ENCODE data around the gene KRTAP3-2.
A peak's percentile ranks its signal among the peaks of the same experiment; 100 is the strongest.
"Not testable (repeated sequence)": the region's sequence is repeated elsewhere in the genome, so short reads cannot be mapped to it uniquely, and the experiment has no call there.

Gene KRTAP3-2

DNA sequence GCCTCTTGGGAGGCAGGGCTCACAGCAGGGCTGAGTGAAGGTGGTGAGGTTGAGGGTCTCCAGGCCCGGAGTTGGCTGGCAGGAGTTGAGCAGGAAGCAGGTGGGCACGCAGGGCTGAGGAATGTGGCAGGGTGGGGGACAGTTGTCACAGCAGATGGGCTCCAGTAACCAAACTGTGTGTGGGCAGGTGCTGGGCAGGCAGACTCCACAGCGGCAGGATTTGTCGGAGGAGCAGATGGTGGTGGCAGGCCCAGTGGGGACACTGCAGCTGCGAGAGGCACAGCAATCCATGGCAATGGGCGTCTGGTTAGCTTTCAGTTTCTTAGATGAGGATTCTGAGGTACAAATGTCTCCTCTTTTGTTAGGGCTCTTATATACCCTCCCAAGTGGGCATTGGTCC is at the start of gene KRTAP3-2:
TSS of gene KRTAP3-2 (minus strand) at position 344 of the 400 bp plus-strand sequence. CDS start at position 291, 53 bp downstream.
- not testable (repeated sequence) for DNase-seq (ENCODE audit: low read depth)

DNA sequence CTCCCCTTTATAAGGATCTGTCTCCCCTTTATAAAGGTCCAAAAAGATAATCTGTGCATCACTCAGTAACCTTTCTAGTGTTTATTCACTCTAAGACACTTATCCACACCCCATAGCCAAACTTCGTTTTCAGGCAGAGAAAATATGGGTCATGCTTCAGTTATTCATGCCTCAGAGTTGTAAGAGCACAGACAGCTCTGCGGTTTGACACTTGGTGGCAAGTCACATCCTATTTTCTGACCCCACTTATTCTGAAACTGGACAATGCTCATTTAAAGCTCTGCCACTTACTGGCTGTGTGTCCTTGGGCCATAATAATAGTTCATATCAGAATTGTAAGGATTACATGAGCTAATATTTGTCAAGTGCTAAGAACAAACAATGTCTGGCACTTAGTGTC is 49.4 kb upstream of the KRTAP3-2 start:
- peak; percentile 31 for DNase-seq (ENCODE audit: low read depth)

DNA sequence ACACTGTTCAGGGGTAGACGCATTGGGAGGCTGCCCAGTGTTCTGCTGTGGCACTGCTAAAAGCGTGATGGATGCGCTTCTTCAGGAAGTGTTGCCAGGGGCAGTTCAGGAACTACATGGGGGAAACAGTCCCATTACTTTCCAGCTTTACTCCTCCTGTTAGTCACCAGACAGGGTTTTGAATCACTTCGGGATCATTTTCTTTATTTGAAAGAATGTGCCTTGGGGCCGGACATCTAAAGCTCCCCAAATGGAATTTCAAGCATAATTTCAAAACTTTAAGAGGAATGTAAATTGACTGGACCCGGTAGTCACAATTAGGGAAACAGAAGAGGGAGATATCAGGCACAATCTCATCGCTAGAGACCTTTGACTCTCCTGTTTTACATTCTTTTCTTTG is 48.7 kb upstream of the KRTAP3-2 start:
- peak; percentile 41 for DNase-seq (ENCODE audit: low read depth)

DNA sequence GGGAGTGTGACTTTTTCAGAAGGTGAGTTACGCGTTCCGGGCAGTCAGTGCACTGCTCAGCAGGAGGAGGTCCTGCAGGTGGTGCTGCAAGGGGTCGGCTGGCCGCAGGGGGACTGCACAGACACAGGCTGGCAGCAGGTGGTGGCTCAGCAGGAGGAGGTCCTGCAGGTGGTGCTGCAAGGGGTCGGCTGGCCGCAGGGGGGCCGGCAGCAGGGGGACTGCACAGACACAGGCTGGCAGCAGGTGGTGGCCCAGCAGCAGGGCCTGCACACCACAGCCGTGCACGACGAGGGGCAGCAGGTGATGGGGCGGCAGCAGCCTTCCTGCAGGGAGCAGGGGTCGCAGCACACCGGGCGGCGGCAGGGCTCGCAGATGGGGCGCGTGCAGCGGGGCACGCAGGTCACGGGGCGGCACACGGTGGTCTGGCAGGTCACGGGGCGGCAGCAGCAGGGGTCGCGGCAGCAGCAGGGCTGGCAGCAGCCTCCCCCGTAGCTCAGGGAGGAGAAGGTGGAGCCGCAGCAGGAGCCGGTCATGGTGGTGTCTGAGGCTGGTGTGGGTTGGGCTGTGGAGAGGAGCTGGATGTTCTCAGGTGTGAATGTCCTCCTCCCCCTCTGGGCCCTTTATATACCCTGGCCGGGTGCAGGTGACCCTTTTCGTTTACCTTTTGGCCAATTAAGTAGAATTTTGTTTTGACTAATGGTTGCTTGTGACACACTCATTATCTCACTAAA is 47.2 kb upstream of the KRTAP3-2 start, which contains the start of gene KRTAP2-1:
TSS of gene KRTAP2-1 (minus strand) at position 582 of the 731 bp plus-strand sequence. CDS start at position 533, 49 bp downstream.
- DNase-seq (ENCODE audit: low read depth) = not testable (repeated sequence)

DNA sequence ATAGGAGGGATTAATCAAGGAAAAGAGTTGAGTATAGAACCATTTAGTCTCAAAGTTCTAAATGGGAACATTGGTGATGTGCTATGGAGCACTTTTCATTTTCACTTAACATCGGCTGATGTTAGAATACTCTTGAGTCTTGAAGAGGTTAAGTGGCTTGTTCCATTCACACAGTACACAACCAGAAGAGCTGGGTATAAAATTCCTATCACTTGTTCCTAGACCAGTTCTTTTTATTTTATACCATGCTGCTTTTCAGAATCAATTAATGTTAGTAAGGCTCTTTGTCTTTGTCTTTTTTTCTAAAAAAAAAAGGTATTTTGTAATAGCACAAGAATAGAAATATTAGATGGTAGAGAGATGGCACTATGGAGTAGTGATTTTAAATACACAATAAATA is 43.2 kb upstream of the KRTAP3-2 start:
- no peak for DNase-seq (ENCODE audit: low read depth)

DNA sequence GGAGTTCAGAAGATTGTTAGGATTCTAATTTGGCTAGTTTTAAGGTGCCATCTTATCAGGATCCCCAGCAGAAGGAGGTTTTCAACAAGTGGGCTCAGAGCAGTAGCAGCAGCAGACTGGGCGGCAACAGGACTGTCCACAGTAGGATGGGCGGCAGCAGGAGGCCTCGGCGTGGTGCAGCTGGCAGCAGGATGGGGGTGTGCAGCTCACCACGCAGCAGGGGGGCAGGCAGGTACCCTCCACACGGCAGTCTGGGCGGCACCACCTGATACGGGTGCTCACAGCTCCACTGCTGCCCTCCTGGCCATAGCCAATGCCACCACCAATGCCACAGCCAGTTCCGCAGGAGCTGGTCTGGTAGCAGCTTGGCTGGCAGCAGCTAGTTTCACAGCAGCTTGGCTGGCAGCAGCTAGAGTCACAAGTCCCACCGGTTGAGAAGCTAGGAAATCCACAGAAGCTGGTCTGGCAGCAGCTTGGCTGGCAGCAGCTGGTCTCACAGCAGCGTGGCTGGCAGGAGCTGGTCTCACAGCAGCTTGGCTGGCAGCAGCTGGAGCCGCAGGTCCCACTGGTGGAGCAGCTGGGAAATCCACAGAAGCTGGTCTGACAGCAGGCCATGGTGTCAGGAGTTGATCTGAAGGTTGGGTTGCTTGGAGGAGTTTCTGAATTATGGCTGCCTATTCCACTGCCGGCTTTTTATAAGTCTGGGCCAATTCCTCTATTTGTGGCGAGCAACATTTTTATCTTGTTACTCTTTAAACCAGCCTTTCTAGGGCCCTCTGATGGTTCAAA is 41.3 kb upstream of the KRTAP3-2 start, which contains the start of gene KRTAP1-1:
TSS of gene KRTAP1-1 (minus strand) at position 668 of the 789 bp plus-strand sequence. CDS start at position 615, 53 bp downstream.
- DNase-seq (ENCODE audit: low read depth) = peak; percentile 10

DNA sequence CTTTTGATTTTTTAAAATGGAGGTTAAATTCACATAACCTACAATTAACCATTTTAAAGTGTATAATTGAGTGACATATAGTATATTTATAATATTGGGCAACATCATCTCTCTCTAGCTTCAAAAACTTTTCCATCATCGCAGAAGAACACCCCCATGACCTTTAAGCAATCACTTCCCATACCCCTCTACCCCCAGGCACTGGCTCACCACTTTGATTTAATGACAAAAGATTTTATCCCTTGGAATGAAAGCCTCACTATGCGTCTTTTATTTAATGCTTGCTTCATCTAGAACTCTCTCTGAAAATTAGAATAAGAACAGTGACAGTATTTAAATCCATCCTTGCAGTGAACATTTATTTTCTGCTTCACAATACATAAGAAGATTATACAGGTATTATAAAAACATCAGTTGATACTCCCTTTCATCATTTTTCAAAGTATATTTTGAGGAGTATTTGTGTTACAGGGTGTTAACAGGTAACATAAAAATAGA is 38.2 kb upstream of the KRTAP3-2 start:
- DNase-seq (ENCODE audit: low read depth) = no peak

DNA sequence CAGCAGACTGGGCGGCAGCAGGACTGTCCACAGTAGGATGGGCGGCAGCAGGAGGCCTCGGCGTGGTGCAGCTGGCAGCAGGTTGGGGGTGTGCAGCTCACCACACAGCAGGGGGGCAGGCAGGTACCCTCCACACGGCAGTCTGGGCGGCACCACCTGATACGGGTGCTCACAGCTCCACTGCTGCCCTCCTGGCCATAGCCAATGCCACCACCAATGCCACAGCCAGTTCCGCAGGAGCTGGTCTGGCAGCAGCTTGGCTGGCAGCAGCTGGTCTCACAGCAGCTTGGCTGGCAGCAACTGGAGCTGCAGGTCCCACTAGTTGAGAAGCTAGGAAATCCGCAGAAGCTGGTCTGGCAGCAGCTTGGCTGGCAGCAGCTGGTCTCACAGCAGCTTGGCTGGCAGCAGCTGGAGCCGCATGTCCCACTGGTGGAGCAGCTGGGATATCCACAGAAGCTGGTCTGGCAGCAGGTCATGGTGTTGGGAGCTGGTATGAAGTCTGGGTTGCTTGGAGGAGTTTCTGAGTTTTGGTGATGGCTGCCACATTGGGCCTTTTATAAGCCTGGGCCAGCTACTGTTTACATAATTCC is 34.7 kb upstream of the KRTAP3-2 start, which contains the start of gene KRTAP1-3:
TSS of gene KRTAP1-3 (minus strand) at position 529 of the 590 bp plus-strand sequence. CDS start at position 476, 53 bp downstream.
- DNase-seq (ENCODE audit: low read depth) = not testable (repeated sequence)

DNA sequence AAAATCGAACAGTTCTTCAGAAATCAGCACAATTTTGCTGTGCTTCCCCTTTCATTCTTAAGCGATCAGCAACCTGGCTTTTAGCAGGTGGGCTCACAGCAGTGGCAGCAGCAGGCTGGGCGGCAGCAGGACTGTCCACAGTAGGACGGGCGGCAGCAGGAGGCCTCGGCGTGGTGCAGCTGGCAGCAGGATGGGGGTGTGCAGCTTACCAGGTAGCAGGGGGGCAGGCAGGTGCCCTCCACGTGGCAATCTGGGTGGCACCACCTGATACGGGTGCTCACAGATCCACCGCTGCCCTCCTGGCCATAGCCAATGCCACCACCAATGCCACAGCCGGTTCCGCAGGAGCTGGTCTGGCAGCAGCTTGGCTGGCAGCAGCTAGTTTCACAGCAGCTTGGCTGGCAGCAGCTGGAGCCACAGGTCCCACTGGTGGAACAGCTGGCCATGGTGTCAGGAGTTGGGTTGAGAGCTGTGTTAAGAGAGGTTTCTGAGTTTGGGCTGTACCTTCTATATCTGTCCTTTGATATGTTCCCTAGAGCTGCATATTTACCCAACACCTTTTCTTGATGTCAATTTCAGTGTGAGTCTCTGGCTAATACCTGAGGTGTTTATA is 30.0 kb upstream of the KRTAP3-2 start, which contains the start of gene KRTAP1-4:
TSS of gene KRTAP1-4 (minus strand) at position 563 of the 613 bp plus-strand sequence. CDS start at position 446, 117 bp downstream.
- no peak for DNase-seq (ENCODE audit: low read depth)

DNA sequence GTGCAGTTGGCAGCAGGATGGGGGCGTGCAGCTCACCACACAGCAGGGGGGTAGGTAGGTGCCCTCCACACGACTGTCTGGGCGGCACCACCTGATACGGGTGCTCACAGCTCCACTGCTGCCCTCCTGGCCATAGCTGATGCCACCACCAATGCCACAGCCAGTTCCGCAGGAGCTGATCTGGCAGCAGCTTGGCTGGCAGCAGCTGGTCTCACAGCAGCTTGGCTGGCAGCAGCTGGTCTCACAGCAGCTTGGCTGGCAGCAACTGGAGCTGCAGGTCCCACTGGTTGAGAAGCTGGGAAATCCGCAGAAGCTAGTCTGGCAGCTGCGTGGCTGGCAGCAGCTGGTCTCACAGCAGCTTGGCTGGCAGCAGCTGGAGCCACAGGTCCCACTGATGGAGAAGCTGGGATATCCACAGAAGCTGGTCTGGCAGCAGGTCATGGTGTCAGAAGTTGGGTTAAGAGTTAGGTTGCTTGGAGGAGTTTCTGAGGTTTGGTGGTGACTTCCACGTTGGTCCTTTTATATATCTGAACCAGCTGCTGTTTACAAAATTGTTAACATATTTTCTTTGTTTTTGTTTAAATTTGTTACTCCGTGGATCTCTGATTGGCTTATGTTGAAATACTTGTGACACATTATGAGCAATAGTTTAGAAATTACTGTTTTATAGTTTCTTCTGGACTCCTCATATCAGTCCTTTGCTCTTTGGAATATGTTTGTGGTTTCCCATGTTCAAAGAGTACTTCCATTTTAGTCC is 27.2 kb upstream of the KRTAP3-2 start, which contains the start of gene KRTAP1-5:
TSS of gene KRTAP1-5 (minus strand) at position 494 of the 757 bp plus-strand sequence. CDS start at position 441, 53 bp downstream.
- peak; percentile 94 for DNase-seq (ENCODE audit: low read depth)

DNA sequence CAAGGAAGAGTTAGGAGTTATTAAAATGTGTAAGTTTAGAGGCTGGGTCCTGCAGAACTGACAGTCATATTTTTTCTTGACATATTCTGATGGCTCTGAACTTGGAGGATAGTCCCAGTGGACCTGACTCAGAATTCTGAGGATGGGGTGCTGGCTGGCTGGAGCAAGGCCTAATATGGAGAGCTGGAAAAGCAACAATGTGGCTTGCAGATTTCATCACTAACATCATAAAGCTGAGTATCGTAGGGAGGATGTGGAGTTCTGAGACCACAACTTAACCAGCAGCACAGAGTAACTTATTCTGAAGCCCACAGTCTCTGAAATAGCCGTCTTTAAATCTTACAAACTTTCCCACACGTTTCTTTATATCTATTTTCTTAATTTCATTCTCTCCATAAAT is 25.0 kb upstream of the KRTAP3-2 start:
- no peak for DNase-seq (ENCODE audit: low read depth)

DNA sequence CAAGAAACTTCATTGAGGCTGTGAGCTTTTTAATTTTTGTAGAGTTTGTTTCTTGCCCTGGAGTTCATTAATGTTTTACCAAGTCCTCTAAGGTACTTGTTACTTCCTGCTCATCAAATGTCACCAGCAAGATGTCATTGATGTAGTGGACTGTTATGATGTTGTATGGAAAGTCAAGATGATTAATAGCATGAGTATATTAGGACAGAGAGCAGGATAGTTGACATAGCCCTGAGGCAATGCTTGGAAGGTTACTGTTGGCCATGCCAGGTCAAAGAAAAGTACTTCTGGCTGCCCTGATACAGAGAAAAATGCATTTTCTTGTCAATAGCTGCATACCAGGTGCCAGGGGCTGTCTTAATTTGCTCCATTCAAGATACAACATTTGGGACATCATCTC is 20.6 kb upstream of the KRTAP3-2 start:
- no peak for DNase-seq (ENCODE audit: low read depth)

DNA sequence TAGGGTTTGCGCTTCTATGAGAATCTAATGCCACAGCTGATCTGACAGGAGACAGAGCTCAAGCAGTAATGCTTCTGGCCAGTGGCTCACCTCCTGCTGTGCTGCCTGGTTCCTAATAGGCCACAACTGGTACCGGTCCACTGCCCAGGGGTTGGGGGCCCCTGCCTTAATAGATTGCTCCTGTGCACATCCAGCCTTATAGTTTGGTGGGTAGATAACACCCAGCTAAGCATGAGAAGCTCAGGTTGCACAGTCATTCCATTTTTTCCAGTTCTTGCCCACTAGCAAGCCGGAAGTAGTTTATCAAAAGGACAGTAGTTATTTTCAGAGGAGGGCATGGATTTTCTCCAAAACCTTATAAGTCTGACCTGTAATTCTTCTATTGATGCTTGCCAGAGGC is 19.7 kb upstream of the KRTAP3-2 start:
- DNase-seq (ENCODE audit: low read depth) = no peak

DNA sequence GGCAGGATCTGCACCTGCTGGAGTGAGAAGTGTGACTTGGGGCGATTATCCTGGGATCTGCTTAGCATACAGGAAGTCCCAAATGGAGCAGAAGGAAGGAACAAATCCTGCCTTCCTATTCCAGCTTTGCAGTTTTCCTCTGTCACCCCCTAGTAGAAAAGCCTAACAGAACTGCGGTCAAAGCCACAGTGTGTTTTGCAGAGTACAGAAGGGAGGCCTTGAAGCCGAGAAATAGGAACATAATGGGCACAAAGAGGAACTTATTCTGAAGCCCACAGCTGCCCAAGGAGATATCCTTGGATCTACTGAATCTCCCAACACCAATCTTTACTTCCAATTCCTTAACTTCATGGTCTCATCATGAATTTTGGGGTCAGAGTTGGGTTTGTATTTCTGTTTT is 18.8 kb upstream of the KRTAP3-2 start:
- no peak for DNase-seq (ENCODE audit: low read depth)

DNA sequence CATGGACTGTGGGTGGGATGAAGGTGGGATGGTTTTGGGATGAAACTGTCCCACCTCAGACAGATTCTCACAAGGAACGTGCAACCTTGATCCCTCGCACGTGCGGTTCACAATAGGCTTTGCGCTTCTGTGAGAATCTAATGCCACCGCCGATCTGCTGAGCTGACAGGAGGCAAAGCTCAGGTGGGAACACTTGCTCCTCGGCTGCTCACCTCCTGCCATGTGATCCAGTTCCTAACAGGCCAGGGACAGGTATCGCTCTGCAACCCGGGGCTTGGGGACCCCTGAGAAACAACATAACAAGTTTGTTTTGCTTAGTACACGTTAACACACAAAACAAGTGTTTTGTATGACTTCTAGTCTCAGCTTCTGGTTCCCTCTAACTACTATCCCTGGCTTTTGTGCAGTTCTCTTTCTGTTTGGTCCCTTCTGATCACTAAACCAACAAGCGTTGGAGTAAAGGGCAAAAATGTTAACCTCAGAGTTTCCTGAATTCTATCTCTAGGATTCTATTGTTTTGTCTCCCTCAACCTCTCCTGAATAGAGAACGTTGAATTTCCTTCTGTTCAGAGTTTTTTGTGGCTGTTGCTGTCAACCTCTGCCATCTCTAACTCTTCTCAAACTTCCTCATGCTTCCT is 17.0 kb upstream of the KRTAP3-2 start:
- no peak for DNase-seq (ENCODE audit: low read depth)

DNA sequence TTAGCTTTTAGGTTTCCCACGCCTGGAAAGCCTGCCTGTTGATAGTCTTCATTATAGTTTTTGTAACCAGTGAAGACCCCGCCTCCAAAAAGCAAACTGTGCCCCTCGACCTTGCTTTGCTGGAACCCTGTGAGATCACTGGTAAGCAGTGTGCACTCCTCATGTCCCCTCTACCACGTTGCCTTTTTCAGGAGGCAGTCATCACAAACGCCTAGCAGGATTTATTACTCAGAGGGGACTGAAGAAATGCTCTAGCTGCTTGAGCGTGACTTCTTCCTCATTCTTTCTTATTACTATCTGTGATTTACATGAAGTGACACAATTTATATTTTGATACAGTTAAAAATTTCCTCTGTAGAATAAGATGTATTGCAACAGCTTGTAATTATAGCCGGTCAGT is 15.7 kb upstream of the KRTAP3-2 start:
- DNase-seq (ENCODE audit: low read depth) = no peak

DNA sequence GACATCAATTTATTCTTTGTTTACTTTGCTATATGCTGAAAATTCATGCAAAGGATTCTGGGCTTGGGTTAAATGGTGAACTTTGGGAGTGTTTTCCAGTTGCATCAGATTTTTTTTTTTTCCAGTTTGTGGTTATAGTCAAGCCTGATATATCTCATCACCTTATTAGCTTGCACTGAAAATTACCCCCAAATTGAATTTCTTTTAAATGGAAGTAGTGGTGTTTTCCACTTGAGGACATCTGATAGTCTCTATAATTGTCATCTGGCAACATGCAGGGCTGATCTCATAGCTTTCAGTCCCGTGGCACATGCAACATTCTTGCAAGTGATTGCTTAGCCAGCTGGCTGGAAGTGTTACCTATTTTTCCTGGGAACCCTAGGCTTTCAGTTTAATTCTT is 13.9 kb upstream of the KRTAP3-2 start:
- DNase-seq (ENCODE audit: low read depth) = peak; percentile 72

DNA sequence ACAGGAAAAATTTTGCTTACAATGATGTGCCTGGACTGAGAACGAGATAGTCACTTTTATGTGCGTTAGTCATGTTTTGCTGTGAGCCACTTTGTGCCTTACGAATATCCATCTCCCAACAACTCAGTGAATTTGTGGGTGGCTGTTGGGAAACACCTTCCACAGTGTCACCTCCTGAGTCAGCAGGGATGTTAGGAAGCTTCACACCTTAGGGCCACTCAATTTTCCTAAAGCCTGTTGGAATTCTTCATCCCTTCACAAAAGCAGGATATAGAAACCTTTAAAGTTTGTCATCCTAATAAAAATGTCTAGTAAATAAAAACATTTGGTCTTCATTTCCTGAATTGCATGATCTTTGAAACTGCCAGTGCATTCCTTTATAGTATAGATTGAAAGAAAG is 13.5 kb upstream of the KRTAP3-2 start:
- no peak for DNase-seq (ENCODE audit: low read depth)

DNA sequence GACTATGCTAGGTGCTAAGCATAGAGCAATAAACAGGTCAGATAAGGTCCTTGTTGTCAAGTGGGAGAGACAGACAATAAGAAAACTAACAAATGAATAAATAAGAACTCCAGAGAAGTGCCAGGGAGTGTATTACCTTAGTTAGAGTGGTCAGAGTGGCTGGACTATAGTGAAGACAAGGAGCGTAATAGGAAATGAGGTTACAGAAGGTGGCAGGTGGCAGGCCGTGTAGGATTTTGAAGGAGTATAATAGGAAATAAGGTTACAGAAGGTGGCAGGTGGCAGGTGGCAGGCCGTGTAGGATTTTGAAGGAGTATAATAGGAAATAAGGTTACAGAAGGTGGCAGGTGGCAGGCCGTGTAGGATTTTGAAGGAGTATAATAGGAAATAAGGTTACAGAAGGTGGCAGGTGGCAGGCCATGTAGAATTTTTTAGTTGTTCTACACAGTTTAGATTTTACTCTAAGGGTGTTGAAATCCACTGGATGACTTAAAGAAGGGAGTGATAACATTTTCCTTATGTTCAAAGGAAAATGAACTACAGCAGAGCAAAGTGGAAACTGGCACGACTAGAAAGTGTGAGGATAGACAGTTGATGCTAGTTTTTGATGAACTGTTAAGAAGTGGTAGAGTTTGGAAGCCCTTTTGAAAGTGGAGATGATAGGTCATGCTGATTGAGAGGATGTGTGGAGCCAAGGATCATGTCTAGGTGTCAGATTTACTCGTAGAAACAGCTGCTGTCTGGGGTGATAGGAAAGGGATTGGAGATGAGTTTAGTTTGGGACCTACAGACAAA is 12.8 kb upstream of the KRTAP3-2 start:
- DNase-seq (ENCODE audit: low read depth) = no peak

Measured in fibroblast of gingiva (primary cell).